K562 (cell line): ENCODE results near the gene AMZ1.

Source experiments
- CBX8 ChIP-seq: fragments of 200-600 bp; sonication (generic); IDR thresholded peaks from 2 replicates; pipeline ENCODE4 v1.6.1; 2012; ENCODE audit warnings: borderline replicate concordance, mixed run types, low read depth, mild to moderate bottlenecking, moderate library complexity, mixed read lengths, low read length, control low read depth, inconsistent platforms; ENCODE audit not compliant: poor library complexity, severe bottlenecking; ENCODE audit errors: extremely low read depth
- CTCF ChIP-seq, 3 experiments: IDR thresholded peaks in 2 of 3; conservative IDR thresholded peaks in 1 of 3; 2 replicates each; pipeline ENCODE4 v1.5.1; 2011 to 2012; ENCODE audit warnings: low read length in 3 of 3, mild to moderate bottlenecking in 3 of 3, control low read depth in 2 of 3, improper control_type of control experiment in 1 of 3, inconsistent platforms in 1 of 3, low read depth in 1 of 3, mixed read lengths in 1 of 3, moderate library complexity in 1 of 3; ENCODE audit not compliant: insufficient read depth in 2 of 3
- HMBOX1 ChIP-seq: sonication (generic); IDR thresholded peaks from 2 replicates; pipeline ENCODE4 v1.6.1; 2016
- NFIX ChIP-seq: fragments of 250-450 bp; sonication (Bioruptor Pico); IDR thresholded peaks from 2 replicates; pipeline ENCODE4 v1.4.0; 2020; ENCODE audit warnings: low read depth, mild to moderate bottlenecking, moderate library complexity
- PKNOX1 ChIP-seq: fragments of 450-650 bp; IDR thresholded peaks from 2 replicates; pipeline ENCODE4 v1.6.1; 2016
- POLR2A ChIP-seq: fragments of 450-650 bp; conservative IDR thresholded peaks from 2 replicates; pipeline ENCODE4 v1.6.1; 2016
- SP1 ChIP-seq: sonication (generic); formaldehyde crosslinking; IDR thresholded peaks from 2 replicates; pipeline ENCODE4 v1.8.1; 2022; ENCODE audit warnings: mild to moderate bottlenecking, missing genetic modification reagents
- YY1 ChIP-seq, 3 experiments: IDR thresholded peaks; 2 replicates each; pipeline ENCODE4 v1.6.1; 2011; ENCODE audit warnings: low read length in 2 of 3, mild to moderate bottlenecking in 2 of 3, moderate library complexity in 2 of 3, borderline replicate concordance in 1 of 3, control low read depth in 1 of 3, low read depth in 1 of 3; ENCODE audit not compliant: insufficient read depth in 3 of 3, insufficient replicate concordance in 2 of 3, control insufficient read depth in 1 of 3, insufficient read length in 1 of 3; ENCODE audit errors: extremely low read depth in 1 of 3
- ZBTB49 ChIP-seq: sonication (generic); formaldehyde crosslinking; IDR thresholded peaks from 2 replicates; pipeline ENCODE4 v1.8.0; 2022; ENCODE audit warnings: missing genetic modification reagents, mild to moderate bottlenecking, borderline replicate concordance
- ZNF699 ChIP-seq: fragments of 250-450 bp; sonication (Bioruptor Pico); IDR thresholded peaks from 2 replicates; pipeline ENCODE4 v1.8.0; 2021; ENCODE audit warnings: mild to moderate bottlenecking, moderate library complexity; ENCODE audit not compliant: insufficient replicate concordance
- ZNF778 ChIP-seq: fragments of 450-650 bp; formaldehyde crosslinking; IDR thresholded peaks from 2 replicates; pipeline ENCODE4 v1.4.0; 2020; ENCODE audit warnings: mild to moderate bottlenecking, moderate library complexity

GRCh38 chr7:2732388-2732787, 44.4 kb downstream of the AMZ1 start:
- TF ChIP-seq ZNF699 (CRISPR knock-in tag) (no peak), YY1 (IDR thresholded peaks at IDR 0.05; ENCODE audit: borderline replicate concordance in 1 of 3, control insufficient read depth in 1 of 3, extremely low read depth in 1 of 3, insufficient read depth in 3 of 3, insufficient read length in 1 of 3, insufficient replicate concordance in 2 of 3, low read depth in 1 of 3, low read length in 2 of 3) (no peak), PKNOX1 (no peak), CTCF (IDR thresholded peaks at IDR 0.05 in 2 of 3, conservative IDR thresholded peaks at IDR 0.05 in 1 of 3; ENCODE audit: insufficient read depth in 2 of 3, low read depth in 1 of 3, low read length in 3 of 3) (no peak), ZNF778 (CRISPR knock-in tag) (no peak), CBX8 (no peak), HMBOX1 (no peak), SP1 (CRISPR knock-in tag) (no peak), NFIX (no peak), ZBTB49 (no peak), POLR2A (no peak)
